Measurements from ENCODE around the gene CLIC5. TPM values are rescaled to one million over a fixed set of nuclear protein-coding genes. Genes with fewer than 3 reads are reported as not detected.

Gene CLIC5
- total RNA-seq, 2 donors from 2014 or later = 2.2 to 2.6 TPM

DNA sequence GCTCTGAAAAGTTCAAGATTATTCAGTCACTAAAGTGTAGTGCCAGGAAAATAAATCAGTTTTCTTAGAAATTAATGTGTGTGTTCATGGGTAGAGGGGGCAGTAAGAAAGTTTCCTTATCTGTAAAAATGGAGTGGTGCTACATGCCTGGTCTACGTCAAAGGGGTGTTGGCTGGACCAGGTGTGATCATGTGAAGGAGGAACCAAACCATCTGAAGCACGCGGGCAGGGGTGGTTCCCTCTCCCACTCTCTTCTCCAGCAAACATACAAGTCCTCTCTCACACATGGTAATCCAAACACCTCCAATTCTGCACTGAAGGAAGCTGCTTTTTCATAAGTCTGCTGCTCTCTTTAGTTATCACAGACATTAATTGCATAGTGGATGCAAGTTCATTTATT is 63.1 kb downstream of the CLIC5 start:
- no peak for DNase-seq (ENCODE audit: low spot score)
- Histone ChIP-seq H3K4me1 (ENCODE audit: control insufficient read depth in 1 of 2, low read depth in 2 of 2) (no peaks in the 10 kb centered on the region), H3K27me3 (replicated peaks; ENCODE audit: insufficient read depth) (no peaks in the 10 kb centered on the region), H3K36me3 (no peaks in the 10 kb centered on the region), H3K27ac (no peak overlapping the region), H3K4me3 (no peak overlapping the region), H3K9me3 (no peaks in the 10 kb centered on the region)
- no peak for ATAC-seq (ENCODE audit: insufficient number of reproducible peaks, low FRiP score, low read depth)
- TF ChIP-seq, protein P1, sequence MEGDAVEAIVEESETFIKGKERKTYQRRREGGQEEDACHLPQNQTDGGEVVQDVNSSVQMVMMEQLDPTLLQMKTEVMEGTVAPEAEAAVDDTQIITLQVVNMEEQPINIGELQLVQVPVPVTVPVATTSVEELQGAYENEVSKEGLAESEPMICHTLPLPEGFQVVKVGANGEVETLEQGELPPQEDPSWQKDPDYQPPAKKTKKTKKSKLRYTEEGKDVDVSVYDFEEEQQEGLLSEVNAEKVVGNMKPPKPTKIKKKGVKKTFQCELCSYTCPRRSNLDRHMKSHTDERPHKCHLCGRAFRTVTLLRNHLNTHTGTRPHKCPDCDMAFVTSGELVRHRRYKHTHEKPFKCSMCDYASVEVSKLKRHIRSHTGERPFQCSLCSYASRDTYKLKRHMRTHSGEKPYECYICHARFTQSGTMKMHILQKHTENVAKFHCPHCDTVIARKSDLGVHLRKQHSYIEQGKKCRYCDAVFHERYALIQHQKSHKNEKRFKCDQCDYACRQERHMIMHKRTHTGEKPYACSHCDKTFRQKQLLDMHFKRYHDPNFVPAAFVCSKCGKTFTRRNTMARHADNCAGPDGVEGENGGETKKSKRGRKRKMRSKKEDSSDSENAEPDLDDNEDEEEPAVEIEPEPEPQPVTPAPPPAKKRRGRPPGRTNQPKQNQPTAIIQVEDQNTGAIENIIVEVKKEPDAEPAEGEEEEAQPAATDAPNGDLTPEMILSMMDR (IDR thresholded peaks at IDR 0.05) = no peak

DNA sequence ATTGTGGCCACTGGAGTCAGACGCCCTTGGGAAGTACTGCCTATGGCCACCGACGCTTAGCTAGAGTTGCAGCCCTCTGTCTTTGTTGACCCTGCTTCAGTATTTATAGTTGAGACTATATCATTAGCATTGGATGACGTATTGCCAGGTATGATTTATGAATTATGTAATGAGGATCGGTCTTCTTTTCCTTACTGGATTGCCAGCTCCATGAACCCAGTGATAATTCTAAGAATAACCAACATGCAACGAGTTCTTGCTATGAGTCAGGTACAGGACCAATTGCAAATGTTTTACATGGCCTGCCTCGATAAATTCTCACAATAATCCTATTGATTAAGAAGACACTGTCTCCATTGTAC is 63.5 kb downstream of the CLIC5 start:
- TF ChIP-seq, protein P1 (IDR thresholded peaks at IDR 0.05) = no peak
- DNase-seq (ENCODE audit: low spot score) = no peak
- Histone ChIP-seq H3K27me3 (replicated peaks; ENCODE audit: insufficient read depth) (no peaks in the 10 kb centered on the region), H3K4me3 (no peak overlapping the region), H3K4me1 (ENCODE audit: control insufficient read depth in 1 of 2, low read depth in 2 of 2) (no peaks in the 10 kb centered on the region), H3K27ac (no peak overlapping the region), H3K36me3 (no peaks in the 10 kb centered on the region), H3K9me3 (no peaks in the 10 kb centered on the region)
- no peak for ATAC-seq (ENCODE audit: insufficient number of reproducible peaks, low FRiP score, low read depth)

DNA sequence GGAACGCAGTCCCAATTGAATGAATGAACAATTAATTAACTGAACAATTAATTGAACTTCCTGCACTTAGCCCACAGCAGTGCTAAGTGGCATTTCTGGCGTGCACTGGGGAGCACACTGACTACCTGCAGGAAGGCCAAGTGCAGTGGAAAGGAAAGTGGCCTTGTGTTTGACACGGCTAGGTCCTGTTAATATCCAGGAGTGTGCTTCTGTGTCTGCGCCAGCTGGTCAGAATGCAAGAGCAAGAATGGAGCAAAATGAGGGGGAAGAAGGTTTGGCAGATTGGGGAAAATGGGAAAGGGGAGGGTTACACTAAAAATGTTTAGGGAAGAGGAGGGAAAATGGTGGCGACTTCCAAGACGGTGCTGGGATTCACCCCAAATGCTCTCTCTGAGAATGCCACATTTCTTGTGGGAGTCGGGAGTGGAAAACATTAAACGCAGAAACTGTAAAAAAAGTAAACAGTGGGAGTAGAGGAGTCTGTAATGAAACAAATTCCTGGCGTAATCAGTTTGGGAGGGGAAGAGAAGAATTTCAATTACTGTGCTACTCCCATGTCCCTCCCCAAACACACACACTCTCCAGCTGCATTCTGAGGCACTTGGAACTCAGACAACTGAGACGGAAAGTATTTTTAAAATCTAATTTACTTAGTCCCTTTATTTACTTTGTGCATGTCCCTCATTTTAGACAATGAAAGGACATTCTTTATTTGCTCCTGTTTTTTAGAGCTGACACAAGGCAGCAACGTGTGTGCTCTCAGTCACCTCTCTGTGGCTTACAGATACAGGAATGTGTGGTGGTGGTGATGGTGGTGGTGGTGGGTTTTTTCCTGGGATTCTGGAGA is 64.1 kb downstream of the CLIC5 start:
- Histone ChIP-seq H3K4me3 (no peak overlapping the region), H3K27me3 (replicated peaks; ENCODE audit: insufficient read depth) (no peaks in the 10 kb centered on the region), H3K27ac (no peak overlapping the region), H3K4me1 (ENCODE audit: control insufficient read depth in 1 of 2, low read depth in 2 of 2) (no peaks in the 10 kb centered on the region), H3K9me3 (no peaks in the 10 kb centered on the region), H3K36me3 (no peaks in the 10 kb centered on the region)
- no peak for ATAC-seq (ENCODE audit: insufficient number of reproducible peaks, low FRiP score, low read depth)
- DNase-seq (ENCODE audit: low spot score) = no peak
- TF ChIP-seq, protein P1 (IDR thresholded peaks at IDR 0.05) = no peak

DNA sequence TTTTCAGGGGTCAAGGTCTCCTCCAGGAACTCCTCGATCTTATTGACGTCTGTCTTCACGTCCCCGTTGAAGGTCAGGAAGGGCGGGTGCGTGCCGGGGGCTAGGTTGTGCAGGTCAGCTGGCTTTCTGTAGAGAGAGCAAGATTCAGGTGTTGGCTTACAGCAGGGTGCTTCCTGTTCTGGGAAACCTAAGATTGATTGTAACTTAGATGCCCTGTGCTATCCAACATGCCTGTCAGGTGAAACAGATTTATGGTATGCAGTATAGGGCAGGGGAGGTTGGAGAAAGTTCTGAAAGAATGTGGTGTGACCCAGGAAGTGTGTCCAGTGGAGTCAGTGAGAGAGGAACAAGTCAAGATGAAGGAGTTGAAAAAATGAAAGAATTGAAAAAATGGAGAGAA is 66.4 kb downstream of the CLIC5 start:
- H3K36me3 ChIP-seq = no peaks in the 10 kb centered on the region
- H3K4me3 ChIP-seq = no peak overlapping the region
- no peaks in the 10 kb centered on the region for H3K4me1 ChIP-seq (ENCODE audit: control insufficient read depth in 1 of 2, low read depth in 2 of 2)
- TF ChIP-seq, protein P1 (IDR thresholded peaks at IDR 0.05) = no peak
- no peak overlapping the region for H3K27ac ChIP-seq
- H3K9me3 ChIP-seq = no peaks in the 10 kb centered on the region
- ATAC-seq (ENCODE audit: insufficient number of reproducible peaks, low FRiP score, low read depth) (no peak), DNase-seq (ENCODE audit: low spot score) (no peak)
- H3K27me3 ChIP-seq (replicated peaks; ENCODE audit: insufficient read depth) = no peaks in the 10 kb centered on the region

DNA sequence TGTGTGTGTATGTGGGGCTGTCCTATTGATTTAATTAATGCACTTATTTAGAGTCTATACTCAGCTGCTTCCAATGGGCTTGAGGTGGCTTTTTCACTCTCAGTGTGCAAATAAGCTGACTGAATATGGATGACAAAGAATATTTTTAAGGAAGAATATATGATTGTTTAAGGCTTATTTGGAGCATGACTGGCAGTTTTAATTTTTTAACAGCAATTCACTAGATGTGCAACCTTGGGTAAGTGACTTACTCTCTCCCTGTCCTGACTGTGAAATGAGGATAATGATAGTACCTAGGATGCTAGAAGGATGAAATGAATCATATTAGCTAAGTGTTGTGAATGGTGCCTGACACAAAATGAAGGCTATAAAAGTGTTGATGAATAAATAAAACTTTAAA is 67.9 kb downstream of the CLIC5 start:
- no peak for ATAC-seq (ENCODE audit: insufficient number of reproducible peaks, low FRiP score, low read depth)
- TF ChIP-seq, protein P1 (IDR thresholded peaks at IDR 0.05) = no peak
- no peaks in the 10 kb centered on the region for H3K4me1 ChIP-seq (ENCODE audit: control insufficient read depth in 1 of 2, low read depth in 2 of 2)
- DNase-seq (ENCODE audit: low spot score) = no peak
- H3K36me3 ChIP-seq = no peaks in the 10 kb centered on the region
- no peak overlapping the region for H3K27ac ChIP-seq
- H3K27me3 ChIP-seq (replicated peaks; ENCODE audit: insufficient read depth) = no peaks in the 10 kb centered on the region
- no peaks in the 10 kb centered on the region for H3K9me3 ChIP-seq
- no peak overlapping the region for H3K4me3 ChIP-seq

All from thoracic aorta (tissue), 2 donors.